A673 (cell line): Measurements from ENCODE around the gene CD248.

Source experiments
- EZH2 ChIP-seq: fragments of 200-600 bp; sonication (generic); IDR thresholded peaks from 2 replicates; pipeline ENCODE4 v1.6.1; 2017; ENCODE audit warnings: borderline replicate concordance, low read depth, mild to moderate bottlenecking, mixed read lengths, antibody characterized with exemption, low read length; ENCODE audit not compliant: poor library complexity, severe bottlenecking
- TF ChIP-seq, protein P1 (sequence below): fragments of 300-800, 200-600 bp; sonication (generic); conservative IDR thresholded peaks from 2 replicates; pipeline ENCODE4 v1.5.1; 2017; ENCODE audit warnings: low read depth, mild to moderate bottlenecking, antibody characterized with exemption, low read length, moderate library complexity, mixed read lengths

DNA sequence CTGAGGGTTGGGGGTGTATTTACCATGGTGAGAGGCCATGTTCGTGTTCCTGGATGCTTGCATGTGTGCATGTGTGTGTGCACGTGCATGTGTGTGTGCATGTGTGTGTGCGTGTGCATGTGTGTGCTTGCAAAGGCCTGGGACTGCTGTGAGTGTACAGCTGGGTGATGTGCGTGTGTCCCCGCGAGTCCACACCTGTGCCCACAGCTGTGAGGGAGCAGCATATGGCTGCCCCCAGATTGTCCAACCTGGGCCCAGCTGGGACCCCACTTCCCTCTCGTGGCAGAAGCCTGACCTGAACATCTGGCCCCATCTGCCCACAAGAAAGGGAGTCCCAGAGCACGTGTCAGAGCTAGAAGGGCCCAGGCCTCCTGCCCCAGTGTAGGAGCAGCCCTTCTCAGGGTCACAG is 8.4 kb upstream of the CD248 start:
- TF ChIP-seq, protein P1, sequence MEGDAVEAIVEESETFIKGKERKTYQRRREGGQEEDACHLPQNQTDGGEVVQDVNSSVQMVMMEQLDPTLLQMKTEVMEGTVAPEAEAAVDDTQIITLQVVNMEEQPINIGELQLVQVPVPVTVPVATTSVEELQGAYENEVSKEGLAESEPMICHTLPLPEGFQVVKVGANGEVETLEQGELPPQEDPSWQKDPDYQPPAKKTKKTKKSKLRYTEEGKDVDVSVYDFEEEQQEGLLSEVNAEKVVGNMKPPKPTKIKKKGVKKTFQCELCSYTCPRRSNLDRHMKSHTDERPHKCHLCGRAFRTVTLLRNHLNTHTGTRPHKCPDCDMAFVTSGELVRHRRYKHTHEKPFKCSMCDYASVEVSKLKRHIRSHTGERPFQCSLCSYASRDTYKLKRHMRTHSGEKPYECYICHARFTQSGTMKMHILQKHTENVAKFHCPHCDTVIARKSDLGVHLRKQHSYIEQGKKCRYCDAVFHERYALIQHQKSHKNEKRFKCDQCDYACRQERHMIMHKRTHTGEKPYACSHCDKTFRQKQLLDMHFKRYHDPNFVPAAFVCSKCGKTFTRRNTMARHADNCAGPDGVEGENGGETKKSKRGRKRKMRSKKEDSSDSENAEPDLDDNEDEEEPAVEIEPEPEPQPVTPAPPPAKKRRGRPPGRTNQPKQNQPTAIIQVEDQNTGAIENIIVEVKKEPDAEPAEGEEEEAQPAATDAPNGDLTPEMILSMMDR = no peak
- no peak for TF ChIP-seq EZH2
